AG10803 (cell line): ENCODE results near the gene STXBP2.

ENCODE experiments used
- DNase-seq: peaks from one replicate; pipeline ENCODE4 v3.0.0; 2010; ENCODE audit warnings: low read depth
- H3K4me3 ChIP-seq: 2 replicates; pipeline ENCODE4 v1.5.1; 2011; ENCODE audit warnings: mild to moderate bottlenecking, low read length, control low read depth
- CTCF ChIP-seq: conservative IDR thresholded peaks from 2 replicates; pipeline ENCODE4 v1.5.1; 2011; ENCODE audit warnings: mild to moderate bottlenecking, low read length, control low read depth, inconsistent platforms

The STXBP2 gene

DNA sequence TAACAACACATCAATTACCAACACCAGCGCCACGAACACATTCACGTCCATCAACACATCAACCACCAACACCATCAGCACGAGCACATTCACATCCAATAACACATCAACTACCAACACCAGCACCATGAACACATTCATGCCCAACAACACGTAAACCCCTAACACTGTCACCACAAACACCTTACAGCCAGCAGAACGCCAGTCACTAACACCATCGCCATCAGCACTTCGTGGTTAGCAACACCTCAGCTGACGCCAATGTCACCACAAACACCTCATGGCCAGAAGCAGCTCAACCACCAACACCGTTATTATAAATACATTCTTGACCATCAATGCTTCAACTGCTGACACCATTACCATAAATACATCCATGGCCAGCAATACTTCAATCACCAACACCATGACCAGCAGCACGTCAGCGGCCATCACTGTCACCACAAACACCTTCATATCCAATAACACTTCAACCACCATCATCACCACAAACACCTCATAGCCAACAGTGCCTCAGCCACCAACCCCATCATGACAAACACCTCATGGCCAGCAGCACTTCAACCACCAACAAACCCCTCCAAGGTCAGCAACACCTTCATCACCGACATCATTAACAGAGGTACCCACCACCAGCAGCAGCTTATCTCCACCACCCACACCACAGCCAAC is 55.6 kb downstream of the STXBP2 start:
- TF ChIP-seq CTCF: no peak
- no peak overlapping the region for H3K4me3 ChIP-seq
- no peak for DNase-seq

DNA sequence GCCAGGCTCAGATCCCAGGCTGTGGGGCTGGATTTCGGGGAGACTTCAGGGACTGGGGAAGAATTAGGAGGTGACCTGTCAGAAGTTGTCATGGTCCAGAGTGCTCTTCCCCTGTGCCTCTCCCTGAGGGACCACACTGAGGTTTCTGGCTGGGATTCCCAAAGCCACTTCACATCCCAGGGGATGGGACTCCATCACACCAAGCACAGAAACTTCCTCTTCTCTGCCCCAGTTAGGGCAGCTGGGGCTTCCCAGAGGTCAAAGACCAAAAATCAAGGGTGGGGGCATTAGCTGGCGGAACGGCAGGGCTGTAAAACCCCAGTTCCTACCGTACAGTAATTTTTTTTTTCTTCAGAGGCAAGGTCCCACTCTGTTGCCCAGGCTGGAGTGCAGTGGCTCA is 57.6 kb downstream of the STXBP2 start:
- no peak for TF ChIP-seq CTCF
- DNase-seq: no peak

More for the DNA sequence above, 57.6 kb downstream of the STXBP2 start:
- H3K4me3 ChIP-seq: no peak overlapping the region
